Uterus (tissue), 4 donors: ENCODE results near the gene ARPIN. TPM values are rescaled to one million over a fixed set of nuclear protein-coding genes. Genes with fewer than 3 reads are reported as not detected.
A peak's percentile ranks its signal among the peaks of the same experiment; 100 is the strongest.

Experiments
- DNase-seq, 2 donors: peaks; one replicate each; pipeline ENCODE4 v3.0.0-alpha.2; 2019 to 2020
- H3K27ac ChIP-seq, 2 donors: fragments of 200-600 bp; sonication (generic); 1 replicate in 1 of 2; 2 replicates in 1 of 2; pipeline ENCODE4 v1.5.1; 2016 to 2018
- H3K27me3 ChIP-seq, 2 donors: fragments of 200-600 bp; sonication (generic); one replicate each; pipeline ENCODE4 v1.5.1; 2018 to 2019; ENCODE audit warnings: control low read depth in 1 of 2
- H3K36me3 ChIP-seq, 2 donors: fragments of 200-600 bp; sonication (generic); one replicate each; pipeline ENCODE4 v1.5.1; 2019; ENCODE audit warnings: control low read depth in 1 of 2
- H3K4me1 ChIP-seq, 2 donors: fragments of 200-600 bp; sonication (generic); one replicate each; pipeline ENCODE4 v1.5.1; 2018 to 2019; ENCODE audit warnings: control low read depth in 1 of 2
- H3K4me3 ChIP-seq, 2 donors: fragments of 200-600 bp; sonication (generic); 1 replicate in 1 of 2; 2 replicates in 1 of 2; pipeline ENCODE4 v1.5.1; 2018 to 2019; ENCODE audit warnings: mild to moderate bottlenecking in 1 of 2
- H3K9me3 ChIP-seq, 2 donors: fragments of 200-600 bp; sonication (generic); one replicate each; pipeline ENCODE4 v1.5.1; 2019; ENCODE audit warnings: control low read depth in 1 of 2
- POLR2A ChIP-seq, 2 donors: fragments of 450-650 bp; IDR thresholded peaks; one replicate each; pipeline ENCODE4 v1.6.1; 2016; ENCODE audit warnings: antibody characterized with exemption in 2 of 2, mild to moderate bottlenecking in 1 of 2, moderate library complexity in 1 of 2
- intact Hi-C: fragments of 100-400 bp; cut with DNase I; formaldehyde crosslinking; loops from one replicate; pipeline ENCODE4 v1.15.1; 2023; ENCODE audit warnings: low total_unique reads
- total RNA-seq, 4 donors: library from RNA; depleted of rRNA in 3 of 4; stranded (reverse); fragments of >200 nt in 3 of 4; gene quantifications; one replicate each; pipeline versions ENCODE4 v1.1.0 to v1.2.4, GENCODE V29; 2014 to 2023
- TF ChIP-seq, protein P1 (sequence below), 4 experiments: fragments of 200-600 bp in 2 of 4; fragments of 450-650 bp in 2 of 4; sonication (generic) in 2 of 4; IDR thresholded peaks; one replicate each; pipeline ENCODE4 v1.5.1; 2016 to 2019; ENCODE audit warnings: antibody characterized with exemption in 4 of 4, mild to moderate bottlenecking in 2 of 4, moderate library complexity in 1 of 4
- donor health status: DM: yes; HTN: yes; CAD: no.

Gene ARPIN
- total RNA-seq, 4 donors from 2014 or later = 8.2 to 32.8 (median 20.7) TPM

DNA sequence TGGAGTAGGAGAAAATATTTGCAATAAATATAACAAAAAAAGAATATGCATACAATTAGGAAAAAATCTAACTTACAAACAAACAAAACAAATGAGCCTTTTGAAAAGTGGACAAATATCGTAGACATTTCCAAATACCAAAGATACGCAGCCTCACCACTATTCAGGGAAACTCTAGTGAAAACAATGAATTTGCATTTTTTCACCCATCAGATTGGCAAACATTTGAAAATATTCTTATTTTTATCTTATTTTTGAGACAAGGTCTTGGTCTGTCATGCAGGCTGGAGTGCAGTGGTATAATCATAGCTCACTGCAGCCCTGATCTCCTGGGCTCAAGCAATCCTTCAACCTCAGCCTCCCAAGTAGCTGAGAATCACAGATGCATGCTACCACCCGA lies 34.4 kb downstream of the ARPIN start:
- Histone ChIP-seq H3K4me1 (no peaks in the 10 kb centered on the region), H3K36me3 (no peaks in the 10 kb centered on the region), H3K4me3 (no peak overlapping the region), H3K27ac (no peak overlapping the region), H3K27me3 (no peaks in the 10 kb centered on the region), H3K9me3 (no peaks in the 10 kb centered on the region)
- TF ChIP-seq POLR2A (IDR thresholded peaks at IDR 0.05) = no peak
- TF ChIP-seq, protein P1, sequence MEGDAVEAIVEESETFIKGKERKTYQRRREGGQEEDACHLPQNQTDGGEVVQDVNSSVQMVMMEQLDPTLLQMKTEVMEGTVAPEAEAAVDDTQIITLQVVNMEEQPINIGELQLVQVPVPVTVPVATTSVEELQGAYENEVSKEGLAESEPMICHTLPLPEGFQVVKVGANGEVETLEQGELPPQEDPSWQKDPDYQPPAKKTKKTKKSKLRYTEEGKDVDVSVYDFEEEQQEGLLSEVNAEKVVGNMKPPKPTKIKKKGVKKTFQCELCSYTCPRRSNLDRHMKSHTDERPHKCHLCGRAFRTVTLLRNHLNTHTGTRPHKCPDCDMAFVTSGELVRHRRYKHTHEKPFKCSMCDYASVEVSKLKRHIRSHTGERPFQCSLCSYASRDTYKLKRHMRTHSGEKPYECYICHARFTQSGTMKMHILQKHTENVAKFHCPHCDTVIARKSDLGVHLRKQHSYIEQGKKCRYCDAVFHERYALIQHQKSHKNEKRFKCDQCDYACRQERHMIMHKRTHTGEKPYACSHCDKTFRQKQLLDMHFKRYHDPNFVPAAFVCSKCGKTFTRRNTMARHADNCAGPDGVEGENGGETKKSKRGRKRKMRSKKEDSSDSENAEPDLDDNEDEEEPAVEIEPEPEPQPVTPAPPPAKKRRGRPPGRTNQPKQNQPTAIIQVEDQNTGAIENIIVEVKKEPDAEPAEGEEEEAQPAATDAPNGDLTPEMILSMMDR (IDR thresholded peaks at IDR 0.05) = no peak
- intact Hi-C loops = no loop called here
- DNase-seq = no peak

DNA sequence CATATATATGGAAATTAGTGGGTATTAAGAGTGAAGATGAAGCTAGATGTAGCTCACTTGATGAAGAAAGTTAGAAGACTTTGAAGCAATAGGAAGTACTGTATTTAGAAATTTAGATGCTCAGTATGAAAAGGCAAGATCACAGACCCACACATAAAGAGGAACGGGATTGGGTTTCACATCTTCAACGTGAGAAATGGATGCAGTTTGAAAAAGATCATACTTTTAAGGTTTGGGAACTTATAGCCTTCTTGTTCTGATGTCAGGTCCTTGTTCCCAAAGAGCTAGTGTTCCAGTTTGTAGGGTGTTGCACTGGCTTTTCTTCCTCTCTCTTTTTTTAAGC lies 35.7 kb downstream of the ARPIN start:
- intact Hi-C loops = no loop called here
- TF ChIP-seq, protein P1 (IDR thresholded peaks at IDR 0.05) = no peak
- TF ChIP-seq POLR2A (IDR thresholded peaks at IDR 0.05) = no peak
- no peaks in the 10 kb centered on the region for H3K36me3 ChIP-seq
- no peak overlapping the region for H3K4me3 ChIP-seq
- H3K27me3 ChIP-seq = no peaks in the 10 kb centered on the region
- H3K9me3 ChIP-seq = no peaks in the 10 kb centered on the region
- H3K27ac ChIP-seq = no peak overlapping the region
- no peaks in the 10 kb centered on the region for H3K4me1 ChIP-seq
- no peak for DNase-seq

DNA sequence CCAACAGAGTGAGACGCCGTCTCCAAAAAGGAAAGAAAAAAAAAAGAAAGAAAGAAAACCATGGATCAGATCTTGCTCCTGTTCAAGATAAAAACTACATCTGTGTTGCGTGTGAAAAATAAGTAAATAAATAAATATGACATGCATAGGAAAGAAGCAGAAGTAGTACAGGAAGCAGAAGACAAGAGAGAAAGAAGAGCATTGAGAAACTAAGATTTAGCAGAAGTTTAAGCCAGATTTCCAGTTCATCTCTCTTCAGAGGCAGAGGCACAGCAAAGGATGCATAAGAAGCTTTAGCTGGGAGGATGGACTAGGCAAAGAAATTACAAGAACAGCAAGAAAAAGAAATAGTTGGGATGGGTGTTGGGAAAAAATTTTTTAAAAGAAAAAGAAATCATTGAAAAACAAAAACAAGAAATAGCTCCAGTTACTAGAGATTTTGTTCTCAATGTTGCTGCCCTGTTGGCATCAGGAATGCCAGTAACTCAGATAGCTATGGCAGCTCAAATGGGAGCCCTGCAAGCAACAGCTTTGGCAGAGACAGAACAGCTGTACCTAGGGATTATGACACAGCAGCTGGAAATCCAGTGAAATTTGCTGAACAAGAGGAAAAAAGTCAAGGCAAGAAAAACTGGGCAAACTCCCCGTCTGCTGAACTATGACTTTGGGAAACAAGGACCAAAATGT lies 36.2 kb downstream of the ARPIN start:
- Histone ChIP-seq H3K4me1 (no peaks in the 10 kb centered on the region), H3K4me3 (no peak overlapping the region), H3K27ac (no peak overlapping the region), H3K27me3 (no peaks in the 10 kb centered on the region), H3K36me3 (no peaks in the 10 kb centered on the region), H3K9me3 (no peaks in the 10 kb centered on the region)
- DNase-seq = no peak
- TF ChIP-seq, protein P1 (IDR thresholded peaks at IDR 0.05) = no peak
- no peak for TF ChIP-seq POLR2A (IDR thresholded peaks at IDR 0.05)
- intact Hi-C loops = no loop called here

DNA sequence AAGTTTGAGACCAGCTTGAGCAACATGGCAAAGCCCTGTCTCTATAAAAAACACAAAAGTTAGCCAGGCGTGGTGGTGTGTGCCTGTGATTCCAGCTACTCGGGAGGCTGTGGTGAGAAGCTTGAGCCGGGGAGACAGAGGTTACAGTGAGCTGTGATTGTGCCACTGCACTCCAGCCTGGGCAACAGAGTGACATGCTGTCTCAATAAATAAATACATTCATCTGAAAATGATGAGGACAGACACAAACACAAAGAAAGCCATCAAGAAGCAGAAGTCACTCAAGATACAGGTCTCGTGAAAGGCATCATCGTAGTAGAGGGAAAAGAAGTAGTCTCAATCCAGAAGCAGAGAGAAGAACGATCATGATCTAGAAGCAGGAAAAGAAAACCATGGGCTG lies 37.0 kb downstream of the ARPIN start:
- no peaks in the 10 kb centered on the region for H3K27me3 ChIP-seq
- no peaks in the 10 kb centered on the region for H3K4me1 ChIP-seq
- H3K9me3 ChIP-seq = no peaks in the 10 kb centered on the region
- TF ChIP-seq, protein P1 (IDR thresholded peaks at IDR 0.05) = no peak
- no peak for TF ChIP-seq POLR2A (IDR thresholded peaks at IDR 0.05)
- no peaks in the 10 kb centered on the region for H3K36me3 ChIP-seq
- no peak overlapping the region for H3K4me3 ChIP-seq
- H3K27ac ChIP-seq = no peak overlapping the region
- DNase-seq = no peak
- intact Hi-C loops = no loop called here

DNA sequence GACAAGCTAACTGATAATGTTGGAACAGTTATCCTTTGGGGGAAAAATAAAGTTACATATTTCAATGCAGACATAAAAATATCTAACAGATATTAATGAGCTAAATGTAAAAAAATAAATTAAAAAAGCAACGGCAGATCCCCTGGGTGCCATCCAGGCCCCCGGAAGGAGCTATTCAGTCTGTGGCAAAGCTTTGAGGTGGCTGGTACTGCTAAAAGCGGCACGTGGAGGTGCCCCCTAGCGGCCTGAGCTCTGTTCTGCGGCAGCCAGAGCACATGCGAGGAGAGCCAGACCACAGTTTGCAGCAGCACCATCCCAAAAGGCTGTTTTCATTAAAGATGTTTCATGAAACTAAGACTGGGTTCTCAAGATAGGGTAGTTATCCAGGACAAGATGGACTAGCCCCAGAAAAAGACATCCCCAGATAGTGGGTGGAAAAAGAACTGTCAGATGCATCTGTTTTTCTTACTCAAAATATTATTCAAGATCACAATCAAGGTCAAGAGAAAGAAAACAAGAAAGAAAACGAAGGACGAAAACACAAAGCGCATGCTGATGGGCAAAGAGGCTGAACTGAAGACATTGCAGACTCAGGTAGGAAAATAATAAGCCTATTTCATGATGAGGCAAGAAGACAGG lies 37.7 kb downstream of the ARPIN start:
- Histone ChIP-seq H3K36me3 (no peaks in the 10 kb centered on the region), H3K9me3 (no peaks in the 10 kb centered on the region), H3K27me3 (no peaks in the 10 kb centered on the region), H3K27ac (no peak overlapping the region), H3K4me3 (no peak overlapping the region), H3K4me1 (no peaks in the 10 kb centered on the region)
- peak; percentile 62 to 73 for DNase-seq
- no peak for TF ChIP-seq POLR2A (IDR thresholded peaks at IDR 0.05)
- TF ChIP-seq, protein P1 (IDR thresholded peaks at IDR 0.05) = peak; percentile 80 to 92 (median 80)
- intact Hi-C loops = loop anchor here (5.0 kb wide), 1 partner anchor 118 kb away; no protein-coding TSS in a partner anchor
